CD4-positive, alpha-beta T cell treated with Interferon gamma for 1 hour (primary cell): ENCODE measurements around the gene BSDC1.
A peak's percentile ranks its signal among the peaks of the same experiment; 100 is the strongest.

Experiments used
- DNase-seq: peaks from one replicate; pipeline ENCODE4 v3.0.0-alpha.2; 2020

Gene BSDC1

GRCh38 chr1:32335535-32335789 lies 58.8 kb downstream of the BSDC1 start:
- no peak for DNase-seq

- peak; percentile 70 for DNase-seq
Measured at GRCh38 chr1:32334864-32335534, 59.2 kb downstream of the BSDC1 start.

- no peak for DNase-seq
Measured at GRCh38 chr1:32334274-32334861, 59.9 kb downstream of the BSDC1 start.

- no peak for DNase-seq
Measured at GRCh38 chr1:32333251-32333963, 60.8 kb downstream of the BSDC1 start.

GRCh38 chr1:32332290-32333079 lies 61.8 kb downstream of the BSDC1 start:
- no peak for DNase-seq

GRCh38 chr1:32331549-32331948 lies 62.7 kb downstream of the BSDC1 start:
- DNase-seq = no peak

- DNase-seq = no peak
Measured at GRCh38 chr1:32330558-32331151, 63.6 kb downstream of the BSDC1 start.

GRCh38 chr1:32329931-32330466 lies 64.2 kb downstream of the BSDC1 start:
- no peak for DNase-seq

- DNase-seq = no peak
Measured at GRCh38 chr1:32327204-32327603, 67.0 kb downstream of the BSDC1 start.

- no peak for DNase-seq
Measured at GRCh38 chr1:32321712-32322291, 72.4 kb downstream of the BSDC1 start.

- DNase-seq = no peak
Measured at GRCh38 chr1:32318127-32318869, 75.9 kb downstream of the BSDC1 start.

GRCh38 chr1:32316903-32317277 lies 77.4 kb downstream of the BSDC1 start:
- no peak for DNase-seq
